GM19043 (cell line): ENCODE measurements around the gene MED27.

Experiments
- ATAC-seq: cut with Tn5 transposase; IDR thresholded peaks from one replicate; pipeline ENCODE4 v1.9.1; 2021; ENCODE audit warnings: low read depth; ENCODE audit not compliant: unreplicated experiment

Gene MED27

DNA sequence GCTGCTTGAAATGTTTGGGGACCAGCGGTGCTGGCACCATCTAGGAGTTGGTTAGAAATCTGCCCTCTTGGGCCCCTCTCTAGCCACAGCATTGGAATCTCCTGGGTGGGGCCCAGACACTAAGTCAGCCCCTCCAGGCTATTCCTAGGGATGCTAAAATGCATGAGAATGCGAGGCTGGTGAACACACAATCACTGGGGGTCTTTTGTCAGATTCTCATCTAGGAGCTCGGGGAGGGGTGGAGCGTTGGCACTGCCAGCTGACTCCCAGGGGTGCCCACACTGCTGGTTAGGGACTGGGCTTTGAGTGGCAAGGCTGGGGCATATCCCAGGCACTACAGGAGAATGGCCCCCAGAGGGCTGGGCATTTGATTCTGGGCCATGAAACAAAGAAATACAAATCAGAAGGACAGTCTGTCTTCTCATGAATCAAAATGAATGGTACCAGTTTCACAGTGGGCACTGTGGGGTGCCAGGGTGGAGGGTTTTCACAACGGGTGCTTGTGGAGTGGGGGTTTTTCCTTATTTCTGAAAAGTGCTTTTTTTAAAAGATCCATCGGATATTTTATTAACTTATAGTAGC lies 212.0 kb downstream of the MED27 start:
- ATAC-seq: no peak

GRCh38 chr9:131865446-131866195 lies 214.0 kb downstream of the MED27 start:
- no peak for ATAC-seq

DNA sequence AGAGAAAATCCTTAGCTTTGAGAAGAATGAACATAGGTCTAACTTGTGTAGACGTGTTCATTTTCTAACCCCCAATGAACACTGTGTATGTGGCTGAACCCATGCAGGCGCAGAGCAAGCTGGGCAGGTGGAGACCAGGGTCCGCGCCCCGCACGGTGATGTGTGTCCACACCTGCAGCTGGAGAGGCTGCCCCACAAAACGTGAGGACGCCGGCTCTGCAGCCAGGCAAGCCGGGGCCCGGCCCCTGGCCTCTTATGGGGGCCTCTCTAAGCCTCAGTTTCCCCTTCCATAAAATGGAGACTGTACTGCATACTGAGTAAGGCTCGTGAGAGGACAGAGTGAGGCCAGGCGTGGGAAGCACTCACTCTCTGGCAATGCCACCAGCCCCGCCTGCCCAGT lies 215.1 kb downstream of the MED27 start:
- ATAC-seq: no peak

DNA sequence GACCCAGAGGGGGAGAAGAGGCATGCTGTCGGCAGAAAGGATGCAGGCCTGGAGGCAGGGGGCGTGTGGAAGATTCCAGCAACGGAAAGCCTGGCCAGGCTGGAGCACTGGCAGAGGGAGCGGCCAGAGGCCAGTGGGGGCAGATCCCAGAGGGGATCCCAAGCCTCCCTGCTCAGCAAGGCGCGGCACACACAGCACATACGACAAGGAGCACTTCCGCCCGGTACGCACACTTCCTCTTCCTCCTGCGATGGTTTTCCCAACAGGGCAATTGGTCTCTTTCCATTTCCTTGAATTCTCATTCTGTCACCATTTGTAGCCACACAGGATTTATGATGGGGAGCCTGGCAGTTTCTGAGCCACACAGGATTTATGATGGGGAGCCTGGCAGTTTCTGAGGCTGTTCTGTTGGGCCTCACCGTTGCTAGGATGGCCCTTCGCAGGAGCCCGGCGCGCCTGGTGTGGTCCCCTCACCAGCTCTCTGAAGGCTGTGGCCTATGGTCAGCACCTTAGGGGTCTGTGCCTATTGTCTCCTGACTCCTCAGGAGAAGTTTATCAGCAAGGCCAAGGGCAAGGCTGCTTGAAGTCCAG lies 216.3 kb downstream of the MED27 start:
- ATAC-seq: no peak

DNA sequence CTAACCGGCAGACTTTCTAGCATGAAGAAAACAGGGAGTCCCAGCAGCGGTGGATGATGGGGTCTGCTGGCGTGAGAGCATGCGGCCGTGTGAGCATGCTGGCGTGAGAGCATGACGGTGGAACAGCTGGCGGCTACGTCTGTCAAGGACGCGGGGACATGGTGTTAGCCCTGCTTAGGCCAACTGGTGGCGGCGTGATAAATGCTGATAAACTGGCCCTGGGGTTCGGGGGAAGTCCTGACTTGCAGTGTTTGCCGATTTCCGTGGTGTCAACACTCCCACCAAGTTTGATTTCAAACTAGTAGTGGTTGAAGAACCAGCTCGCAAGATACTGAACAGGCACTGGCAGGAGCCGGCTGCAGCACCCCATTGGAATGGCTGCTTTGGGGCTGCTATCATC lies 217.4 kb downstream of the MED27 start:
- no peak for ATAC-seq

DNA sequence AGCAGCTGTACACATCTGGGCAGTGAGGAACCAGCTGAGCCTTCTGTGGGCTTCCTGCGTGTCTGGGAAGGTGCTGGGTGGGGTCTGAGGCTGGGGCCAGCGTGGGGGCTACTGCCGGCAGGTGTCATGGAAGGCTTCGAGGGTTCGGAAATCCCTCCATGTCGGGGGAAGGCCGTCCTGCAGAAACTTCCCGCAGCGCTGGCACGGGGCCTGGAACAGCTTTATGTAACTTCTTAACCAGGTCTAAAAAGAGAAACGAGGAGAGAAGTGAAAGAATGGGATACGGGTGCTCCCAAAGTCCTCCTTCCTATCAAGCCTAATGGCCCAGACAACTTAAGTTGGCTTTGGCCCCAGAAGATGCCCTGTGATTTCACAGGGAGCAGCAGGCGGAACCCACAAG lies 219.2 kb downstream of the MED27 start:
- no peak for ATAC-seq

DNA sequence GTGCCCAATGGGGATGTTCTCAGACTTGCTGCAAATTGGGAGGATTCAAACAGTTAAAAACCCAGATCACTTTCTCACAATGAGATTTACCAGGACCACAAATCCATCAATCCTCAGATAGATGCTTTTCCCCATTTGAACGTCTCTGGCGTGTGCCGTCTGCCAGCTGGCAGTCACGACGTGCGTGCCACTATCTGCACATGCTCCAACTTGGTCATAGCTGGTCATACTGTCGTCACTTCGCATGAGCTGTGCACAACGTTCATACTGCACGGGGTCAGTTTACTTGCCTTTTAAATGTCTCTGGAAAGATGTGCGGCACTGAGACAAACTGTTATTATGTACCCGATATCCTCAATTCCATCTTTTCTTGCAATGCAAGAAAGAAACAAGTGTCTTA lies 221.5 kb downstream of the MED27 start:
- no peak for ATAC-seq

GRCh38 chr9:131856105-131856504 lies 223.6 kb downstream of the MED27 start:
- no peak for ATAC-seq

- no peak for ATAC-seq
Observed at GRCh38 chr9:131854896-131855613, 224.6 kb downstream of the MED27 start.

DNA sequence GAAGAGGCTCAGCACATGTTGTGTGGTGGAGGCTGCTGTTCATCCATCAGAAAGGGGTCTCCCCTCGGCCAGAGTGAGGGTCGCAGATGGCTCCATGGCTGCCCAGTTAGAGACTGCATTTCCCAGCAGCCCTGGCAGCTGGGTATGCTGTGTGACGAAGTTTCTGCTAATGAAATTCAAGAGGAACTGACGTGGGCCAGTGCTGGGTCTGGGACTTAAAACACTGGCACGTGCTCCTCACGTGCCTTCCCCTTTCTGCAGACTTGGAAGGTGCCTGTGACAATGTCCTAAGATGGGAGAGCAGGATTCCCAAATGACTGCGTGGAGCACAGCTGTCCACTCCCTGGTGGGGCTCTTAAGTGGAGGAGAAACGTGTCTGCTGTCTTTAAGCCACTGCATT lies 225.3 kb downstream of the MED27 start:
- no peak for ATAC-seq

- no peak for ATAC-seq
Observed at GRCh38 chr9:131853434-131853833, 226.2 kb downstream of the MED27 start.

GRCh38 chr9:131851414-131851813 lies 228.3 kb downstream of the MED27 start:
- no peak for ATAC-seq

DNA sequence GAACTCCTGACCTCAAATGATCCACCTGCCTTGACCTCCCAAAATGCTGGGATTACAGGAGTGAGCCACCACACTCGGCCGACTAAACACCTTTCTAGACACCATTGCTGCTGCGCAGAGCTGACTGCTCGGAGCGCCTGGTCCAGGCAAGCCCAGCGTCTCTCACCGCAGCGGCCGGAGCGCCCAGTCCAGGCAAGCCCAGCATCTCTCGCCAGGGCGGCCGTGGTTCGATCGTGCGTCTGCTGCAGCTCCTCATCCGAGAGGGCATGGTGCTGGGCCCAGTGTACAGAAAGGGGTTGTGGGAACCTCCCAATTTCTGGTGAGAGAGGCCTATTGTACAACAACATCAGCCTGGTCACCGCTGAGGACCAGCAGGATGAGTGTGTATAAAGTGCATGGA lies 230.3 kb downstream of the MED27 start:
- ATAC-seq: no peak

- ATAC-seq: no peak
Observed at GRCh38 chr9:131848570-131849160, 231.0 kb downstream of the MED27 start.

DNA sequence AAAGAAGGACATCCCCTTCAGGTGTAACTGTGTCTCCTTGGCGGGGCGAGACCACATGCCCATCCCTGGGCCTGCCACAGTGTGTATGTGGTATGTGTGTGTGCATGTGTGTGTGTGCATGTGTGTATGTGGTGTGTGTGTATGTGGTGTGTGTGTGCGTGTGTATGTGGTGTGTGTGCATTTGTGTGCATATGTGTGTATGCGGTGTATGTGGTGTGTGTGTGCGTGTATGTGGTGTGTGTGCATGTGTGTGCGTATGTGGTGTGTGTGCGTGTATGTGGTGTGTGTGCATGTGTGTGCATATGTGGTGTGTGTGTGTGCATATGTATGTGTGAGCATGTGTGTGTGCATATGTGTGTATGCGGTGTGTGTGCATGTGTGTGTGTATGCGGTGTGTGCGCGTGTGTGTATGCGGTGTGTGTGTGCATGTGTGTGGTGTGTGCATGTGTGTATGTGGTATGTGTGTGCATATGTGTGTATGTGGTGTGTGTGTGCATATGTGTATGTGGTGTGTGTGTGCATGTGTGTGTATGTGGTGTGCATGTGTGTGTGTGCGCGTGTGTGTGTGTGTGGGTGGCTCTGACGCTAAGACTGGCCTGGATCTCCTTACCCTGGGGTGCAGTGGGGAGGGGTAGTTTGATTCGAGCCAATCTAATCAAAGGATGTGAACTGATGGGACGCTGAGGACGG lies 231.9 kb downstream of the MED27 start:
- no peak for ATAC-seq

- ATAC-seq: no peak
Observed at GRCh38 chr9:131845305-131846298, 234.1 kb downstream of the MED27 start.

DNA sequence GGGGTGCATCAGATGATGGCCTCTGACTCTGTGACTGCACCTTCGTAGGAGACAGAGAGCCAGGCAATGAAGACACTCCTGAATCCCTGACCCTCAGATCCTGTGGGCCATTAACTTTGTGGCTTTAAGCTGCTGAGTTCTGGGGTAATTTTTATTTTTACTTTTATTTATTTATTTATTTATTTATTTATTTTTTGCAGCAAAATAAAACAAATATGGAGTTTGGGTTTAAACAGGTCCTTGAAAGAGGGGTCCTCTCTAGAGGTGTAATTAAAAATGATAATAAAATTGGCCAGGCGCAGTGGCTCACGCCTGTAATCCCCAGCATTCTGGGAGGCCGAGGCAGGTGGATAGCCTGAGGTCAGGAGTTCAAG lies 234.9 kb downstream of the MED27 start:
- no peak for ATAC-seq

DNA sequence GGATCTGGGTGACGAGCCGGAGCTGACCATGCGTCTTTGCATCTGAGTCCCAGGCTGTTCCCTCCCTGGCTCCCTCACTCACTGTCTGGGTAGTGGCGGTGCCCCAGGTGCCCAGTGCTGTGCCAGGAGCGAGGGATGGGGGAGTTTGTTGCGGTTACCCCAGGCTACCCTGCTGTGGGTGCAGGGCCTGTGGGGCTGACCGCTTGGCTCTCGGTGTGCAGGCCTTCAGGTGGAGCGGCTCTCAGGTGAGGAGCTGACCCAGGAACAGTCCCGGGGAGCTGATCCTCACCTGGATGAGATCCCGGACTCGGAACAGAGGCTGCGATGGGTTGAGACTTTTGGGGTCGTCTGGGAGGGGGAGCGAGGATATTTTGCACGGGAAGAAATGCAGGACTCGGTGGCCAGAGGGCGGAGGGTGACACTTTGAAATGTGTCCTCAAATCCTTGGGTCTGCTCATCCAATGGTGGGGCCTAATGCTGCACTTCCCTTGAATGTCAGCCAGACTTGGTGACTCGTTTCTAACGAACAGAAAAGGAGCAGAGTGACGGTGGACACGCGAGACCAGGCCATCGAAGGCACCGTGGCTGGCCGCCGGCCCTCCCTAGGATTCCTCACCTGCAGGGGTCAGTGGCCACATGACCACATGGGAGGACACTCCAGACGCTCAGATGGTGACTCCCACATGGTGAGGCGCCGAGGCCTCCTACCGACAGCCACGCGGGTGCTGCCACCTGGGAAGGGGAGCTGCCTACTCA lies 235.5 kb downstream of the MED27 start:
- no peak for ATAC-seq
